SH-SY5Y (cell line): ENCODE data around the gene LRRC27.

Experiments used
- GATA2 ChIP-seq: IDR thresholded peaks from 2 replicates; pipeline ENCODE4 v1.6.1; 2011; ENCODE audit warnings: mild to moderate bottlenecking, low read depth, low read length
- GATA3 ChIP-seq: IDR thresholded peaks from 2 replicates; pipeline ENCODE4 v1.6.1; 2011; ENCODE audit warnings: low read depth, mild to moderate bottlenecking, low read length, moderate library complexity

DNA sequence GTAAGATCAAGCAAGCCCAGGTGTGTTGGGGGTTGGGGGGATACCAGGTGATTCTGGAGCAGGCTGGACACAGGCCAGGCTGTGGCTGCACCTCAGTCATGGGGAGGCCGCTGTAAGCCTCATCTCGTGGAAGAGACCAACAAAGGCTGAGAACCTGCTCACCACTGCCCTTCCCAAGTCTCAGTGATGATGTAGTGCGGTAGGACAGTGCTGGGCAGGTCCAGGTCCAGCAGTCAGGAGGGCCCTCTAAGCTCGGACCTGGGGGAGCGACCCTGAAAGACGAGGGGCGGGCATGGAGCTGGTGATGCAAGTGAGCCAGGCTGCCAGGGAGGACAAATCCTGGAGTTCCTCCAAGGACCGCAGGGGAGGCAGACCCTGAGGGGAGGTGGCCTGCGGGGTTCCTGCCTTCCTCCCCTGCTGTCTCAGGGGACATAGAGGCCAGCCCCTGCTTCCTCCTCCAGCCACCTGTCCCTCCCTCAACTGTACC is 61.7 kb downstream of the LRRC27 start:
- TF ChIP-seq GATA3 (no peak), GATA2 (no peak)
